IMR-90 (cell line): Measurements from ENCODE around the gene RERE. TPM values are rescaled to one million over a fixed set of nuclear protein-coding genes. Genes with fewer than 3 reads are reported as not detected.

Source experiments
- ATAC-seq: fragments of 200-7000 bp; cut with Tn5 transposase; 2 replicates; pipeline ENCODE4 v1.9.1; 2020; ENCODE audit warnings: low read depth, mild to moderate bottlenecking, moderate library complexity
- BruUV-seq: library from RNA; stranded (reverse); fragments of 400-500 nt; replicated peaks from 2 replicates; lab custom pipeline; 2021; lab: Mats Ljungman, UMichigan
- CTCF ChIA-PET: fragments of 300-600 bp; formaldehyde crosslinking; extraction: SDS; loops from one replicate; lab custom pipeline; 2021; ENCODE audit warnings: antibody characterized with exemption; lab: Yijun Ruan, JAX
- POLR2A ChIA-PET: fragments of 300-600 bp; sonication (Branson Sonifier 250); formaldehyde crosslinking; loops from one replicate; lab custom pipeline; 2022; ENCODE audit warnings: antibody characterized with exemption; ENCODE audit not compliant: unreplicated experiment; lab: Charles Lee
- DNase-seq: peaks from one replicate; pipeline ENCODE4 v3.0.0; 2013
- H2AFZ ChIP-seq: replicated peaks from 2 replicates; pipeline ENCODE3; 2013; ENCODE audit warnings: low read length, mild to moderate bottlenecking; ENCODE audit not compliant: poor library complexity
- H2AK5ac ChIP-seq: 2 replicates; pipeline ENCODE4 v1.6.1; 2013; ENCODE audit warnings: low read depth, low read length, inconsistent platforms
- H2AK9ac ChIP-seq: replicated peaks from 2 replicates; pipeline ENCODE3; 2013; ENCODE audit warnings: mild to moderate bottlenecking, low read depth, low read length, moderate library complexity; ENCODE audit not compliant: poor library complexity
- H2BK120ac ChIP-seq: 2 replicates; pipeline ENCODE4 v1.6.1; 2013; ENCODE audit warnings: low read depth, low read length, inconsistent platforms
- H2BK15ac ChIP-seq: 3 replicates; pipeline ENCODE4 v1.6.1; 2013; ENCODE audit warnings: low read depth, low read length, inconsistent platforms
- H2BK20ac ChIP-seq: 2 replicates; pipeline ENCODE4 v1.6.1; 2013; ENCODE audit warnings: low read depth, mild to moderate bottlenecking, inconsistent platforms, low read length, moderate library complexity
- H2BK5ac ChIP-seq: 2 replicates; pipeline ENCODE4 v1.6.1; 2013; ENCODE audit warnings: mild to moderate bottlenecking, low read depth, low read length, inconsistent platforms; ENCODE audit not compliant: poor library complexity, severe bottlenecking
- H3K14ac ChIP-seq: replicated peaks from 2 replicates; pipeline ENCODE4 v1.6.1; 2013; ENCODE audit warnings: low read depth, low read length, inconsistent platforms
- H3K18ac ChIP-seq: 2 replicates; pipeline ENCODE4 v1.6.1; 2013; ENCODE audit warnings: low read depth, low read length, control low read depth
- H3K23ac ChIP-seq: 2 replicates; pipeline ENCODE4 v1.6.1; 2013; ENCODE audit warnings: low read depth, low read length, inconsistent platforms
- H3K27ac ChIP-seq: 2 replicates; pipeline ENCODE4 v1.5.1; 2013; ENCODE audit warnings: mild to moderate bottlenecking, control low read depth, low read length; ENCODE audit not compliant: insufficient read depth
- H3K27me3 ChIP-seq: 2 replicates; pipeline ENCODE4 v1.6.1; 2013; ENCODE audit warnings: low read length; ENCODE audit not compliant: control insufficient read depth, insufficient read depth
- H3K36me3 ChIP-seq: 2 replicates; pipeline ENCODE4 v1.6.1; 2013; ENCODE audit warnings: low read length, mixed read lengths; ENCODE audit not compliant: control insufficient read depth, insufficient read depth
- H3K4ac ChIP-seq: 2 replicates; pipeline ENCODE4 v1.6.1; 2013; ENCODE audit warnings: low read depth, low read length, inconsistent platforms
- H3K4me1 ChIP-seq: 2 replicates; pipeline ENCODE4 v1.6.1; 2013; ENCODE audit warnings: low read length, mixed read lengths; ENCODE audit not compliant: control insufficient read depth, insufficient read depth
- H3K4me2 ChIP-seq: 2 replicates; pipeline ENCODE4 v1.6.1; 2013; ENCODE audit warnings: low read depth, mild to moderate bottlenecking, control low read depth, low read length, moderate library complexity
- H3K4me3 ChIP-seq: 2 replicates; pipeline ENCODE4 v1.5.1; 2013; ENCODE audit warnings: low read depth, mild to moderate bottlenecking, control low read depth, low read length, moderate library complexity; ENCODE audit not compliant: insufficient read depth
- H3K56ac ChIP-seq: 2 replicates; pipeline ENCODE4 v1.6.1; 2013; ENCODE audit warnings: low read length, inconsistent platforms; ENCODE audit not compliant: insufficient read depth; ENCODE audit errors: extremely low read depth
- H3K79me1 ChIP-seq, 2 experiments: 2 replicates each; pipeline ENCODE4 v1.6.1; 2013; ENCODE audit warnings: low read length in 2 of 2, inconsistent platforms in 1 of 2, low read depth in 1 of 2
- H3K9ac ChIP-seq: 2 replicates; pipeline ENCODE4 v1.6.1; 2013; ENCODE audit warnings: low read depth, low read length, control low read depth
- H3K9me1 ChIP-seq: 2 replicates; pipeline ENCODE4 v1.6.1; 2013; ENCODE audit warnings: low read length, inconsistent platforms; ENCODE audit not compliant: insufficient read depth
- H3K9me3 ChIP-seq: 2 replicates; pipeline ENCODE4 v1.6.1; 2013; ENCODE audit warnings: low read length; ENCODE audit not compliant: control insufficient read depth, insufficient read depth
- H4K20me1 ChIP-seq: 2 replicates; pipeline ENCODE4 v1.6.1; 2013; ENCODE audit warnings: low read length, inconsistent platforms; ENCODE audit not compliant: insufficient read depth
- H4K5ac ChIP-seq: 2 replicates; pipeline ENCODE4 v1.6.1; 2013; ENCODE audit warnings: mild to moderate bottlenecking, low read depth, low read length, control low read depth
- H4K8ac ChIP-seq, 2 experiments: 2 replicates each; pipeline ENCODE4 v1.6.1; 2013; ENCODE audit warnings: low read depth in 2 of 2, low read length in 2 of 2, control low read depth in 1 of 2, inconsistent platforms in 1 of 2
- H4K91ac ChIP-seq: 2 replicates; pipeline ENCODE4 v1.6.1; 2013; ENCODE audit warnings: low read depth, low read length, inconsistent platforms; ENCODE audit not compliant: insufficient read depth
- BHLHE40 ChIP-seq: fragments of 150-350 bp; IDR thresholded peaks from 2 replicates; pipeline ENCODE4 v1.6.1; 2016; ENCODE audit warnings: mild to moderate bottlenecking, low read depth, low read length
- FOS ChIP-seq: fragments of 150-350 bp; IDR thresholded peaks from 2 replicates; pipeline ENCODE4 v1.6.1; 2016; ENCODE audit warnings: low read depth, low read length
- MAFK ChIP-seq: IDR thresholded peaks from 2 replicates; pipeline ENCODE4 v1.6.1; 2012; ENCODE audit warnings: low read depth, low read length, improper control_type of control experiment
- RFX5 ChIP-seq: IDR thresholded peaks from 2 replicates; pipeline ENCODE4 v1.8.0; 2012; ENCODE audit warnings: low read depth, mild to moderate bottlenecking, low read length, moderate library complexity
- USF2 ChIP-seq: fragments of 150-350 bp; IDR thresholded peaks from 2 replicates; pipeline ENCODE4 v1.6.1; 2017; ENCODE audit warnings: mild to moderate bottlenecking, antibody characterized with exemption, low read length, low read depth
- WGBS, 2 experiments: methylation state at CpG; one replicate each; pipeline versions ENCODE4 v1.1.5 to v1.1.7; 2013; ENCODE audit warnings: missing lambda C conversion rate in 2 of 2; ENCODE audit not compliant: insufficient read length in 1 of 2; ENCODE audit errors: extremely low coverage in 2 of 2; 5-methylcytosine and 5-hydroxymethylcytosine counted together
- dilution Hi-C: fragments of 300-500 bp; cut with HindIII; formaldehyde crosslinking; loops from one replicate; pipeline ENCODE4 v1.14.3; 2018; ENCODE audit warnings: low sequenced_read_pairs; ENCODE audit not compliant: unreplicated experiment
- in situ Hi-C: fragments of 300-500 bp; cut with MboI; formaldehyde crosslinking; loops from 3 replicates; pipeline ENCODE4 v1.14.3; 2019; ENCODE audit warnings: low sequenced_read_pairs, inconsistent platforms, mixed read lengths
- intact Hi-C: fragments of 100-400 bp; cut with micrococcal nuclease; formaldehyde crosslinking; loops from 2 replicates; pipeline ENCODE4 v1.10.0; 2022
- polyA plus RNA-seq, 3 experiments: library from polyadenylated mRNA; depleted of rRNA; stranded (reverse); fragments of >200 nt; gene quantifications; 2 replicates each; pipeline ENCODE4 v1.2.3, GENCODE V29; 2012; ENCODE audit warnings: low replicate concordance in 1 of 3
- total RNA-seq: library from RNA; depleted of rRNA; stranded (reverse); fragments of >200 nt; gene quantifications from 2 replicates; pipeline ENCODE4 v1.2.3, GENCODE V29; 2012

Gene RERE
- total and polyA plus RNA-seq, 2 of the 4 experiments (the other 2 are of a cell fraction), result 11.5 to 25.1 TPM

GRCh38 chr1:8303876-8304275, 513.6 kb downstream of the RERE start:
- H3K23ac ChIP-seq, result peak overlapping the region; percentile 53; the same call in 1 of the 2 replicates
- no peaks in the 10 kb centered on the region for H3K9me3 ChIP-seq
- ChIA-PET POLR2A (no interaction called here), CTCF (interaction anchor here (0.6 kb wide), 1 partner anchor 65 kb away, joined by 3 read pairs; no protein-coding TSS in a partner anchor)
- no peak overlapping the region for H2AFZ ChIP-seq
- no peak overlapping the region for H3K4me3 ChIP-seq
- H3K4me2 ChIP-seq, result no peak overlapping the region
- H2BK120ac ChIP-seq, result peak overlapping the region; percentile 25; the same call in 1 of the 2 replicates
- H4K20me1 ChIP-seq, result no peaks in the 10 kb centered on the region
- no CpG with 5 or more reads among the region's 4 CpGs for WGBS, 2 experiments
- H2BK20ac ChIP-seq, result peak overlapping the region; percentile 43
- no peak overlapping the region for H3K9ac ChIP-seq
- peak overlapping the region; percentile 45; the same call in 1 of the 2 replicates for H3K4ac ChIP-seq
- H2BK5ac ChIP-seq, result peak overlapping the region; percentile 56
- ATAC-seq (no peak), DNase-seq (no peak)
- BruUV-seq, result no TSS peak
- dilution Hi-C loops, result loop anchor here (25.0 kb wide), 1 partner anchor 292 kb away; no protein-coding TSS in a partner anchor
- H4K8ac ChIP-seq, result peak overlapping the region; percentile 25 to 43; a peak in 2 of 4 replicates
- no peak overlapping the region for H2AK9ac ChIP-seq
- peak overlapping the region; percentile 28; the same call in 1 of the 2 replicates for H4K91ac ChIP-seq
- H3K27me3 ChIP-seq, result no peaks in the 10 kb centered on the region
- peak overlapping the region; percentile 45 for H3K18ac ChIP-seq
- H3K36me3 ChIP-seq, result no peaks in the 10 kb centered on the region
- no peak overlapping the region for H4K5ac ChIP-seq
- in situ Hi-C loops, result loop anchor here (25.0 kb wide), 1 partner anchor 642 kb away; no protein-coding TSS in a partner anchor
- H3K56ac ChIP-seq, result no peak overlapping the region
- H3K27ac ChIP-seq, result peak overlapping the region; percentile 41; the same call in 1 of the 2 replicates
- no peak overlapping the region for H3K14ac ChIP-seq
- peak overlapping the region; percentile 93; the same call in 2 of the 3 replicates for H2BK15ac ChIP-seq
- H3K79me1 ChIP-seq, result no peaks in the 10 kb centered on the region
- H2AK5ac ChIP-seq, result peak overlapping the region; percentile 87
- H3K9me1 ChIP-seq, result no peaks in the 10 kb centered on the region
- peaks cover 4% of the 10 kb centered on the region for H3K4me1 ChIP-seq
- intact Hi-C loops, result no loop called here
- no peak for TF ChIP-seq FOS
- TF ChIP-seq RFX5, result no peak
- TF ChIP-seq BHLHE40, result no peak
- no peak for TF ChIP-seq MAFK
- no peak for TF ChIP-seq USF2
